Measurements from ENCODE around the gene ZNF469.

- TF ChIP-seq CTCF (IDR thresholded peaks at IDR 0.05) (no peak), POLR2A (IDR thresholded peaks at IDR 0.05) (no peak)
Observed at GRCh38 chr16:88377961-88378360, 4.8 kb upstream of the ZNF469 start.

Measured in Peyer's patch (tissue), 4 donors.